PC-9 (cell line): ENCODE results near the gene ITCH. TPM values are rescaled to one million over a fixed set of nuclear protein-coding genes. Genes with fewer than 3 reads are reported as not detected.

Source experiments
- Bru-seq: library from RNA; stranded (reverse); fragments of 400-500 nt; gene quantifications from one replicate; lab custom pipeline; 2021; lab: Mats Ljungman, UMichigan
- BruChase-seq, 2 experiments: library from RNA; stranded (reverse); fragments of 400-500 nt; gene quantifications; one replicate each; lab custom pipeline; 2021; lab: Mats Ljungman, UMichigan
- BruUV-seq: library from RNA; stranded (reverse); fragments of 400-500 nt; replicated peaks from 2 replicates; lab custom pipeline; 2021; lab: Mats Ljungman, UMichigan
- CTCF ChIA-PET: fragments of 300-600 bp; sonication (Branson Sonifier 250); formaldehyde crosslinking; loops from one replicate; lab custom pipeline; 2022; ENCODE audit warnings: antibody characterized with exemption; lab: Charles Lee
- POLR2A ChIA-PET: fragments of 300-600 bp; sonication (Branson Sonifier 250); formaldehyde crosslinking; loops from one replicate; lab custom pipeline; 2022; ENCODE audit warnings: antibody characterized with exemption; ENCODE audit not compliant: unreplicated experiment; lab: Charles Lee
- DNase-seq, 2 experiments: peaks; one replicate each; pipeline versions ENCODE4 v3.0.0 to v3.0.0-alpha.2; 2015 to 2022; ENCODE audit warnings: mixed read lengths in 1 of 2
- H2AFZ ChIP-seq: fragments of 200-600 bp; sonication (generic); 2 replicates; pipeline ENCODE4 v1.8.1; 2017; ENCODE audit warnings: antibody characterized with exemption
- H3F3A ChIP-seq: fragments of 200-600 bp; sonication (generic); 2 replicates; pipeline ENCODE4 v1.8.1; 2017; ENCODE audit warnings: antibody characterized with exemption, mild to moderate bottlenecking, low read depth; ENCODE audit not compliant: insufficient read depth
- H3K27ac ChIP-seq: fragments of 200-600 bp; sonication (generic); 2 replicates; pipeline ENCODE4 v1.6.1; 2016; ENCODE audit warnings: mixed run types
- H3K27me3 ChIP-seq: fragments of 200-600 bp; sonication (generic); 2 replicates; pipeline ENCODE4 v1.6.1; 2016; ENCODE audit warnings: low read depth, mixed run types; ENCODE audit not compliant: insufficient read depth
- H3K36me3 ChIP-seq: fragments of 200-600 bp; sonication (generic); 2 replicates; pipeline ENCODE4 v1.6.1; 2016; ENCODE audit warnings: low read depth, mixed run types
- H3K4me1 ChIP-seq: fragments of 200-600 bp; sonication (generic); replicated peaks from 2 replicates; pipeline ENCODE4 v1.6.1; 2016; ENCODE audit warnings: mixed run types; ENCODE audit not compliant: insufficient read depth
- H3K4me2 ChIP-seq: fragments of 200-600 bp; sonication (generic); 2 replicates; pipeline ENCODE4 v1.6.1; 2017; ENCODE audit warnings: mixed run types
- H3K4me3 ChIP-seq: fragments of 200-600 bp; sonication (generic); 2 replicates; pipeline ENCODE4 v1.6.1; 2016; ENCODE audit warnings: mixed run types
- H3K79me2 ChIP-seq: fragments of 200-600 bp; sonication (generic); 2 replicates; pipeline ENCODE4 v1.6.1; 2017; ENCODE audit warnings: low read depth, mixed run types
- H3K9me2 ChIP-seq: fragments of 200-600 bp; sonication (generic); 2 replicates; pipeline ENCODE4 v1.8.1; 2017; ENCODE audit warnings: mild to moderate bottlenecking; ENCODE audit not compliant: insufficient read depth
- H3K9me3 ChIP-seq: fragments of 200-600 bp; sonication (generic); 2 replicates; pipeline ENCODE4 v1.8.1; 2016; ENCODE audit warnings: low read depth; ENCODE audit not compliant: insufficient read depth
- H4K20me1 ChIP-seq: fragments of 200-600 bp; sonication (generic); 2 replicates; pipeline ENCODE4 v1.8.1; 2017; ENCODE audit not compliant: insufficient read depth
- EZH2 ChIP-seq: fragments of 200-600 bp; sonication (generic); IDR thresholded peaks from 2 replicates; pipeline ENCODE4 v1.8.0; 2017; ENCODE audit warnings: antibody characterized with exemption, low read depth
- intact Hi-C: fragments of 100-400 bp; cut with micrococcal nuclease; formaldehyde crosslinking; loops from one replicate; pipeline ENCODE4 v1.10.0; 2022; ENCODE audit not compliant: unreplicated experiment
- long read RNA-seq: library from polyadenylated mRNA; stranded (forward); transcript quantifications from one replicate; pipeline ENCODE4 v2.0.0, GENCODE V29; 2022
- total RNA-seq: library from RNA; stranded (reverse); gene quantifications from 2 replicates; pipeline ENCODE4 v1.2.3, GENCODE V29; 2021
- TF ChIP-seq, protein P1 (sequence below): fragments of 200-600 bp; sonication (generic); conservative IDR thresholded peaks from 2 replicates; pipeline ENCODE4 v1.6.1; 2017; ENCODE audit warnings: mixed run types, antibody characterized with exemption, mild to moderate bottlenecking, moderate library complexity

Gene ITCH
- total RNA-seq = 91.6 and 144 TPM in 2 replicates
- percentile 99 among the genes with signal in this experiment for Bru-seq, nascent RNA
- BruChase-seq, experiment 1, labeled RNA remaining after a 2-hour chase = percentile 96 among the genes with signal in this experiment
- percentile 93 among the genes with signal in this experiment for BruChase-seq, experiment 2, labeled RNA remaining after a 6-hour chase
- long read RNA-seq, full-length matches to known transcripts = 13 of 55 reads
- long read RNA-seq, partial matches to known transcripts = 10 of 55 reads
- long read RNA-seq, other reads (novel, unspliced or antisense) = 32 of 55 reads

DNA sequence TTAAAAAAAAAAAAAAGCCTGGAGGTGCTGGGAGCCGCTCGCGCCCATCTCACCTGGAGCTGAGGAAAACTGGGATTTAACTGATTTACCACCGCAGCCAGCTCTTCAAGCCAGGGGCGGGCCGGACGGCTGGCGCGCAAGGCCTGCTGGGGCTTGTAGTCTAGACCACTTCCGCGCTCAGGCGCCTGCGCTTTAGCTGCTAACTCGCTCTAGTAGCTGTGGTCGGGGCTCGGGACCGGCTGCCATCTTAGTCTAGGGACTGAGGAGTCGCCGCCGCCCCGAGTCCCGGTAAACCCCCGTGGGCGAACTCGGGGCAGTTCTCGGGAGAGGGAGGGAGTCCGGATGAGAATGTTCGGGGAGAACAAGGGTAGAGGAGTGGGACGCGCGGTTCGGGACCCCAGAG, at the start of gene ITCH:
Gene ITCH, plus strand, starts transcription at position 212 of the 403 bp plus-strand sequence. CDS start 30,539 bp downstream, outside the sequence.
- ChIA-PET CTCF (interaction anchor here (0.6 to 3.9 kb wide), 5 partner anchors 14 to 50 kb away, joined by 8 to 24 read pairs (median 9); no protein-coding TSS in a partner anchor), POLR2A (interaction anchor here (0.5 to 1.2 kb wide), 16 partner anchors 8 to 1532 kb away, joined by 3 to 13 read pairs (median 6); partner anchors contain the start of gene PIGU)
- no peak within 1 kb of the TSS; the same call in 1 of the 2 replicates for H2AFZ ChIP-seq
- peaks cover 57% of the 10 kb centered on the region for H3F3A ChIP-seq
- intact Hi-C loops = loop anchor here (1.0 to 5.0 kb wide), 2 partner anchors 39 to 49 kb away; no protein-coding TSS in a partner anchor
- BruUV-seq = no TSS peak
- H3K27ac ChIP-seq = peak within 1 kb of the TSS; percentile 94
- H4K20me1 ChIP-seq = no peaks in the 10 kb centered on the region; the same call in 1 of the 2 replicates
- H3K79me2 ChIP-seq = peaks cover 56% of the 10 kb centered on the region
- peaks cover 55% of the 10 kb centered on the region for H3K4me1 ChIP-seq
- TF ChIP-seq, protein P1, sequence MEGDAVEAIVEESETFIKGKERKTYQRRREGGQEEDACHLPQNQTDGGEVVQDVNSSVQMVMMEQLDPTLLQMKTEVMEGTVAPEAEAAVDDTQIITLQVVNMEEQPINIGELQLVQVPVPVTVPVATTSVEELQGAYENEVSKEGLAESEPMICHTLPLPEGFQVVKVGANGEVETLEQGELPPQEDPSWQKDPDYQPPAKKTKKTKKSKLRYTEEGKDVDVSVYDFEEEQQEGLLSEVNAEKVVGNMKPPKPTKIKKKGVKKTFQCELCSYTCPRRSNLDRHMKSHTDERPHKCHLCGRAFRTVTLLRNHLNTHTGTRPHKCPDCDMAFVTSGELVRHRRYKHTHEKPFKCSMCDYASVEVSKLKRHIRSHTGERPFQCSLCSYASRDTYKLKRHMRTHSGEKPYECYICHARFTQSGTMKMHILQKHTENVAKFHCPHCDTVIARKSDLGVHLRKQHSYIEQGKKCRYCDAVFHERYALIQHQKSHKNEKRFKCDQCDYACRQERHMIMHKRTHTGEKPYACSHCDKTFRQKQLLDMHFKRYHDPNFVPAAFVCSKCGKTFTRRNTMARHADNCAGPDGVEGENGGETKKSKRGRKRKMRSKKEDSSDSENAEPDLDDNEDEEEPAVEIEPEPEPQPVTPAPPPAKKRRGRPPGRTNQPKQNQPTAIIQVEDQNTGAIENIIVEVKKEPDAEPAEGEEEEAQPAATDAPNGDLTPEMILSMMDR = no peak
- TF ChIP-seq EZH2 = no peak
- DNase-seq = peak; percentile 89 to 95
- no peaks in the 10 kb centered on the region for H3K9me3 ChIP-seq
- H3K4me2 ChIP-seq = peak within 1 kb of the TSS; percentile 100
- H3K27me3 ChIP-seq = no peaks in the 10 kb centered on the region
- peaks cover 35% of the 10 kb centered on the region for H3K36me3 ChIP-seq
- peak within 1 kb of the TSS; percentile 91 for H3K4me3 ChIP-seq
- no peaks in the 10 kb centered on the region for H3K9me2 ChIP-seq

DNA sequence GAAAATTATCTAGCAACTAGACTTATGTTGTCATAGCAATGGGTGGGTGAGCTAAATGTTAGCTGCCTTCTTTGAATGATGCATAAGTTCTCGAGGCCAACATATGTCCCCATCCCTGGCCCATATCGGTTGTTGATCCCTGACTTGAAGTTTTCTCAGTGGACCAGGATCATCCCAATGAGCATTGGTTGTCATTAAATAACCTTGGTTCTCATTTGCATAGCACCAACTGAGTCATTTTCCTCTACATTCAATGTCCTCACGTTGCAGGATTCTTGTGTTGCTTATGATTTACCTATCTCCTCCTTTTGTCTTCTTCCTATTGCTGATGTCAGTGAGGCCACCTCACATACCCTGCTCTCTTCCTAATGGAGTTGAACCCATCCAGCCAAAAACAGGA, 47.8 kb upstream of the ITCH start:
- BruUV-seq = no TSS peak
- H3K27ac ChIP-seq = peak overlapping the region; percentile 98
- POLR2A ChIA-PET = interaction anchor here (0.6 to 1.4 kb wide), 3 partner anchors 20 to 48 kb away, joined by 4 to 11 read pairs (median 8); partner anchors contain the start of gene ITCH

More for the DNA sequence above, 47.8 kb upstream of the ITCH start:
- H4K20me1 ChIP-seq = no peaks in the 10 kb centered on the region
- H3K27me3 ChIP-seq = no peaks in the 10 kb centered on the region
- intact Hi-C loops = no loop called here
- CTCF ChIA-PET = interaction anchor here (1.7 kb wide), 1 partner anchor 55 kb away, joined by 4 read pairs; no protein-coding TSS in a partner anchor
- H3K9me3 ChIP-seq = no peaks in the 10 kb centered on the region
- no peak overlapping the region for H2AFZ ChIP-seq
- H3K36me3 ChIP-seq = no peaks in the 10 kb centered on the region
- peak overlapping the region; percentile 16; the same call in 1 of the 2 replicates for H3K4me2 ChIP-seq
- TF ChIP-seq EZH2 = no peak
- TF ChIP-seq, protein P1 = no peak
- DNase-seq = peak in 1 of 2 experiments; percentile 43
- peaks cover 37% of the 10 kb centered on the region for H3F3A ChIP-seq
- H3K9me2 ChIP-seq = no peaks in the 10 kb centered on the region
- H3K4me1 ChIP-seq = peaks cover 58% of the 10 kb centered on the region
- 0 out of 2 replicates have a peak, but pooled peaks cover 5% of the 10 kb centered on the region for H3K79me2 ChIP-seq
- H3K4me3 ChIP-seq = no peak overlapping the region
